Transverse colon (tissue), 4 donors: Measurements from ENCODE around the gene ACSF3. TPM values are rescaled to one million over a fixed set of nuclear protein-coding genes. Genes with fewer than 3 reads are reported as not detected.
A peak's percentile ranks its signal among the peaks of the same experiment; 100 is the strongest.

Experiments used
- DNase-seq: peaks from one replicate; pipeline ENCODE4 v3.0.0-alpha.2; 2019
- H3K27ac ChIP-seq, 4 donors: fragments of 200-600 bp; sonication (generic); 2 replicates each; pipeline ENCODE4 v1.5.1; 2016 to 2018; ENCODE audit warnings: inconsistent platforms in 4 of 4
- H3K27me3 ChIP-seq: fragments of 200-600 bp; sonication (generic); 2 replicates; pipeline ENCODE4 v1.5.1; 2017; ENCODE audit warnings: inconsistent platforms
- H3K36me3 ChIP-seq, 4 donors: fragments of 200-600 bp; sonication (generic); 2 replicates each; pipeline ENCODE4 v1.5.1; 2017 to 2019; ENCODE audit warnings: inconsistent platforms in 4 of 4
- H3K4me1 ChIP-seq, 4 donors: fragments of 200-600 bp; sonication (generic); 2 replicates each; pipeline ENCODE4 v1.5.1; 2017 to 2020; ENCODE audit warnings: inconsistent platforms in 4 of 4
- H3K4me3 ChIP-seq, 4 donors: fragments of 200-600 bp; sonication (generic); 1 replicate in 1 of 4; 2 replicates in 3 of 4; pipeline versions ENCODE4 v1.5.1 to v1.6.1; 2017 to 2019; ENCODE audit warnings: inconsistent platforms in 4 of 4
- H3K9me3 ChIP-seq, 2 donors: fragments of 200-600 bp; sonication (generic); 2 replicates each; pipeline ENCODE4 v1.5.1; 2017 to 2019; ENCODE audit warnings: inconsistent platforms in 2 of 2
- EP300 ChIP-seq: sonication (generic); formaldehyde crosslinking; IDR thresholded peaks from one replicate; pipeline ENCODE4 v1.6.1; 2017; ENCODE audit warnings: antibody characterized with exemption, low read depth
- POLR2A ChIP-seq: fragments of 450-650 bp; IDR thresholded peaks from one replicate; pipeline ENCODE4 v1.6.1; 2016; ENCODE audit warnings: antibody characterized with exemption, mild to moderate bottlenecking, moderate library complexity
- POLR2AphosphoS5 ChIP-seq, 3 donors: sonication (generic); formaldehyde crosslinking; IDR thresholded peaks; one replicate each; pipeline ENCODE4 v1.6.1; 2016; ENCODE audit warnings: antibody characterized with exemption in 3 of 3
- WGBS, 2 donors: methylation state at CpG; one replicate each; pipeline ENCODE4 v1.1.5; 2018; ENCODE audit warnings: low coverage in 1 of 2; 5-methylcytosine and 5-hydroxymethylcytosine counted together
- in situ Hi-C, 4 donors: fragments of 200-750 bp; cut with MboI; loops; one replicate each; pipeline versions ENCODE4 v1.15.0 to v1.15.1; 2017; ENCODE audit warnings: low sequenced_read_pairs in 3 of 4, low pct_ligation_motif_present in 1 of 4, low pct_unique_long_range_greater_than_20kb in 1 of 4
- intact Hi-C: fragments of 100-400 bp; cut with DNase I; formaldehyde crosslinking; loops from one replicate; pipeline ENCODE4 v1.15.1; 2023; ENCODE audit warnings: low total_unique reads
- total RNA-seq, 4 donors: library from RNA; depleted of rRNA; stranded (reverse); fragments of >200 nt; gene quantifications; one replicate each; pipeline ENCODE4 v1.1.0, GENCODE V29; 2016
- TF ChIP-seq, protein P1 (sequence below), 5 experiments: fragments of 200-600 bp in 3 of 5; fragments of 450-650 bp in 2 of 5; sonication (generic) in 3 of 5; IDR thresholded peaks; 1 replicate in 2 of 5; 2 replicates in 3 of 5; pipeline ENCODE4 v1.5.1; 2016 to 2017; ENCODE audit warnings: antibody characterized with exemption in 5 of 5, inconsistent platforms in 3 of 5, mild to moderate bottlenecking in 2 of 5, moderate library complexity in 1 of 5

Gene ACSF3
- total RNA-seq, 4 donors from 2014 or later: 54.5 to 120 (median 75.8) TPM

DNA sequence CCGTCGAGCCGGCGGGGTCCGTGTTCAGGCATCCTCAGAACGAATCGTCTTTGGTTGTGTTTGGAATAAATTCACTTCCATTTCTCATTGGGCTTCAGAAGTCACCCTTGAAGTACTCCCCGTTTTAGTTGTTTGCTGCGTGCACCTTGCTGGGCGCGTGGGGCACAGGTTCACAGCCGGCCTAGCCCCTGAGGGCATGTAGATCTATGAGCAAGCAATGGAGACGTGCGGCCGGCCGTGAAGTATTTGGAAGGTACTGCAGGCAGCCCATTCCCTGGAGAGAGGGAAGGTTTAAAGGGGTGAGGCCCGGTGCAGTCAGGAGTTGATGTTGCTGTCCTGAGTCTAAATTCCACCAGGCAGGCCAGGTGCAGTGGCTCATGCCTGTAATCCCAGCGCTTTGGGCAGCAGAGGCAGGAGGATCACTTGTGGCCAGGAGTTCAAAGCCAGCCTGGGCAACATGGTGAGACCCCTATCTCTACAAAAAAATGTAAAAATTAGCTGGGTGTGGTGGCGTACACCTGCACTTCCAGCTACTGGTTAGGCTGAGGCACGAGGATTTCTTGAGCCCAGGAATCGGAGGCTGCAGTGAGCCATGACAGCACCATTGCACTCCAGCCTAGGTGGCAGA lies 714 bp downstream of the ACSF3 start:
- Histone ChIP-seq H3K27me3 (peaks cover 18% of the 10 kb centered on the region), H3K4me1 (peaks cover 25 to 46% (median 40%) of the 10 kb centered on the region in 4 donors), H3K36me3 (no peaks in the 10 kb centered on the region), H3K9me3 (no peaks in the 10 kb centered on the region), H3K27ac (peak overlapping the region; percentile 75 to 81 (median 80)), H3K4me3 (peak overlapping the region; percentile 80 to 92 (median 88))
- peak; percentile 39 for DNase-seq
- in situ Hi-C loops: no loop called here
- TF ChIP-seq EP300: no peak
- no peak for TF ChIP-seq POLR2AphosphoS5 (IDR thresholded peaks at IDR 0.05)
- TF ChIP-seq POLR2A: no peak
- TF ChIP-seq, protein P1, sequence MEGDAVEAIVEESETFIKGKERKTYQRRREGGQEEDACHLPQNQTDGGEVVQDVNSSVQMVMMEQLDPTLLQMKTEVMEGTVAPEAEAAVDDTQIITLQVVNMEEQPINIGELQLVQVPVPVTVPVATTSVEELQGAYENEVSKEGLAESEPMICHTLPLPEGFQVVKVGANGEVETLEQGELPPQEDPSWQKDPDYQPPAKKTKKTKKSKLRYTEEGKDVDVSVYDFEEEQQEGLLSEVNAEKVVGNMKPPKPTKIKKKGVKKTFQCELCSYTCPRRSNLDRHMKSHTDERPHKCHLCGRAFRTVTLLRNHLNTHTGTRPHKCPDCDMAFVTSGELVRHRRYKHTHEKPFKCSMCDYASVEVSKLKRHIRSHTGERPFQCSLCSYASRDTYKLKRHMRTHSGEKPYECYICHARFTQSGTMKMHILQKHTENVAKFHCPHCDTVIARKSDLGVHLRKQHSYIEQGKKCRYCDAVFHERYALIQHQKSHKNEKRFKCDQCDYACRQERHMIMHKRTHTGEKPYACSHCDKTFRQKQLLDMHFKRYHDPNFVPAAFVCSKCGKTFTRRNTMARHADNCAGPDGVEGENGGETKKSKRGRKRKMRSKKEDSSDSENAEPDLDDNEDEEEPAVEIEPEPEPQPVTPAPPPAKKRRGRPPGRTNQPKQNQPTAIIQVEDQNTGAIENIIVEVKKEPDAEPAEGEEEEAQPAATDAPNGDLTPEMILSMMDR (IDR thresholded peaks at IDR 0.05): no peak
- 0 to 8% methylated on average over 1 to 21 of the region's 21 CpGs for WGBS, 2 donors
- intact Hi-C loops: no loop called here

DNA sequence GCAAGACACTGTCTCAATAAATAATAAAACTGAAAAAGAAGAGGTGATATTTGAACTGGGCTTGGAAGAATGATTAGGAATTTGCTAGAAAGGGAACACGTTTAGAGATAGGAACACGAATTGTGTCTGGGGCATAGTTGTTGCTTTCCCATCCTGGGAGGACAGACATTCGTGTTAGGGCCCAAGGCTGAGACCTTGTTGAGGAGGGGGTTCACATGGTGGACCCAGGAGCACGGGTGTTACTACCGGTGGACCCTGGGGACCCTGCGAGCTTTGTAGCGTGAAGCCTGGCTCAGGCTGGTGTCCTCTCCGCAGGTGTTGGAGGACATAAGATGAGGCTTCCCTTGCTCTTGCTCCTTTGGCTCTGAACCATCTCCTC lies 1.2 kb downstream of the ACSF3 start:
- intact Hi-C loops (no loop called here), in situ Hi-C loops (no loop called here)
- Histone ChIP-seq H3K4me1 (peaks cover 30 to 50% (median 45%) of the 10 kb centered on the region in 4 donors), H3K36me3 (no peaks in the 10 kb centered on the region), H3K27ac (peak overlapping the region in 3 of 4 donors; percentile 75 to 81 (median 80)), H3K9me3 (no peaks in the 10 kb centered on the region), H3K27me3 (peaks cover 13% of the 10 kb centered on the region), H3K4me3 (peak overlapping the region in 3 of 4 donors; percentile 80 to 90 (median 87))
- no peak for DNase-seq
- TF ChIP-seq, protein P1 (IDR thresholded peaks at IDR 0.05): no peak
- no peak for TF ChIP-seq POLR2AphosphoS5 (IDR thresholded peaks at IDR 0.05)
- no peak for TF ChIP-seq POLR2A
- WGBS, 2 donors: 63% methylated on average over 8 of the region's 8 CpGs; no CpG with 5 or more reads in 1 of the 2 donors

- intact Hi-C loops (no loop called here), in situ Hi-C loops (no loop called here)
- H3K4me1 ChIP-seq: peaks cover 36 to 56% (median 51%) of the 10 kb centered on the region in 4 donors
- WGBS, 2 donors: 73 to 84% methylated on average over 6 to 21 of the region's 21 CpGs
- no peaks in the 10 kb centered on the region for H3K9me3 ChIP-seq
- TF ChIP-seq POLR2AphosphoS5 (IDR thresholded peaks at IDR 0.05) (no peak), POLR2A (no peak), EP300 (no peak)
- TF ChIP-seq, protein P1 (IDR thresholded peaks at IDR 0.05): no peak
- peaks cover 8% of the 10 kb centered on the region for H3K27me3 ChIP-seq
- DNase-seq: no peak
- no peak overlapping the region for H3K4me3 ChIP-seq
- H3K27ac ChIP-seq: no peak overlapping the region
- H3K36me3 ChIP-seq: no peaks in the 10 kb centered on the region
Measured at GRCh38 chr16:89095491-89095951, 1.9 kb downstream of the ACSF3 start.

GRCh38 chr16:89096042-89096717 lies 2.5 kb downstream of the ACSF3 start:
- intact Hi-C loops (no loop called here), in situ Hi-C loops (no loop called here)
- TF ChIP-seq, protein P1 (IDR thresholded peaks at IDR 0.05): no peak
- no peak for TF ChIP-seq POLR2AphosphoS5 (IDR thresholded peaks at IDR 0.05)
- TF ChIP-seq EP300: no peak
- TF ChIP-seq POLR2A: no peak
- H3K36me3 ChIP-seq: peaks cover 0 to 3% (median 0%) of the 10 kb centered on the region in 4 donors
- no peak overlapping the region for H3K4me3 ChIP-seq
- H3K9me3 ChIP-seq: no peaks in the 10 kb centered on the region
- peaks cover 2% of the 10 kb centered on the region for H3K27me3 ChIP-seq
- H3K27ac ChIP-seq: peak overlapping the region in 2 of 4 donors; percentile 73 to 84
- peaks cover 38 to 60% (median 52%) of the 10 kb centered on the region in 4 donors for H3K4me1 ChIP-seq
- WGBS, 2 donors: 83% methylated on average over 20 of the region's 20 CpGs; no CpG with 5 or more reads in 1 of the 2 donors
- DNase-seq: no peak
